RWPE2 (cell line): Measurements from ENCODE around the gene JPT1.

Experiments used
- ATAC-seq: fragments of 200-7000 bp; cut with Tn5 transposase; 3 replicates; pipeline ENCODE4 v1.9.1; 2021; ENCODE audit warnings: low read depth
- DNase-seq: peaks from one replicate; pipeline ENCODE4 v3.0.0-alpha.2; 2020; ENCODE audit warnings: low spot score
- H3K27ac ChIP-seq: fragments of 450-650 bp; 2 replicates; pipeline ENCODE4 v1.5.1; 2017; ENCODE audit warnings: mild to moderate bottlenecking; ENCODE audit not compliant: poor library complexity, severe bottlenecking
- H3K27me3 ChIP-seq: fragments of 250-450 bp; sonication (Bioruptor Pico); 2 replicates; pipeline ENCODE4 v1.5.1; 2021; ENCODE audit warnings: mild to moderate bottlenecking, moderate library complexity; ENCODE audit not compliant: insufficient read depth, poor library complexity, severe bottlenecking
- H3K36me3 ChIP-seq: fragments of 250-450 bp; sonication (Bioruptor Pico); 2 replicates; pipeline ENCODE4 v1.5.1; 2020; ENCODE audit warnings: low read depth, mild to moderate bottlenecking, moderate library complexity
- H3K4me1 ChIP-seq: fragments of 250-450 bp; sonication (Bioruptor Pico); 2 replicates; pipeline ENCODE4 v1.5.1; 2021; ENCODE audit warnings: mild to moderate bottlenecking, moderate library complexity; ENCODE audit not compliant: insufficient read depth, poor library complexity, severe bottlenecking
- H3K4me3 ChIP-seq: fragments of 250-450 bp; sonication (Bioruptor Pico); 2 replicates; pipeline ENCODE4 v1.5.1; 2021; ENCODE audit warnings: mild to moderate bottlenecking, moderate library complexity; ENCODE audit not compliant: severe bottlenecking
- H3K9me3 ChIP-seq: fragments of 250-450 bp; sonication (Bioruptor Pico); 2 replicates; pipeline ENCODE4 v1.5.1; 2021; ENCODE audit warnings: mild to moderate bottlenecking, moderate library complexity; ENCODE audit not compliant: severe bottlenecking
- TF ChIP-seq, protein P1 (sequence below): fragments of 450-650 bp; IDR thresholded peaks from one replicate; pipeline ENCODE4 v1.5.1; 2017; ENCODE audit warnings: mild to moderate bottlenecking, moderate library complexity; ENCODE audit not compliant: poor library complexity, severe bottlenecking

JPT1 gene

DNA sequence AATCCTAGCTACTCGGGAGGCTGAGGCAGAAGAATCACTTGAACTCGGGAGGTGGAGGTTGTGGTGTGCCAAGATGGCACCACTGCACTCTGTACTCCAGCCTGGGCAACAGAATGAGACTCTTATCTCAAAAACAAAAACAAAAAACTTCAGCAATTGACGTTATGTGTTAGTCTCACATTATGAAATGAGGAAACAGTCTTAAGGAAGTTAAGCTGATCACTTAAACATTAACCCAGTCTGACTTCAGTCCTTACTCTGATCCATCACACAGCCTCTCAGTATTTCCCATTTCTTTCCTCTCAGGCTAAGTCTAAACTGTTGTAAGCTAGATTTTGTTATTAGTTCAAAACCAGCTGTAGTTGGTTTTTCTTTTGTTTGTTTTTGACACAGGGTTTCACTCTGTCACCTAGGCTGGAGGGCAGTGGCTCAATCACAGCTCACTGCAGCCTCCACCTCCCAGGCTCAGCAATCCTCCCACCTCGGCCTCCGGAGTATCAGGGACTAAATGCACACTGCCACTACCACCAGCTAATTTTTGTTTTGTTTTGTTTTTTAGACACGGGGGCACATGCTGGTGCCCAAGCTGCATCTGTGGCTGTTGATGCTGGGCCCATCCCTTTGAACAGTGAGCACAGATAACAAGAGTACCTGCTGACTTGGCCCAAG, 6.3 kb downstream of the JPT1 start:
- H3K27ac ChIP-seq, result no peak overlapping the region
- no peak overlapping the region for H3K4me3 ChIP-seq
- H3K4me1 ChIP-seq, result peaks cover 14% of the 10 kb centered on the region
- ATAC-seq, result no peak
- DNase-seq, result peak; percentile 31
- H3K27me3 ChIP-seq, result no peaks in the 10 kb centered on the region
- H3K36me3 ChIP-seq, result peaks cover 85% of the 10 kb centered on the region
- no peaks in the 10 kb centered on the region for H3K9me3 ChIP-seq
- TF ChIP-seq, protein P1, sequence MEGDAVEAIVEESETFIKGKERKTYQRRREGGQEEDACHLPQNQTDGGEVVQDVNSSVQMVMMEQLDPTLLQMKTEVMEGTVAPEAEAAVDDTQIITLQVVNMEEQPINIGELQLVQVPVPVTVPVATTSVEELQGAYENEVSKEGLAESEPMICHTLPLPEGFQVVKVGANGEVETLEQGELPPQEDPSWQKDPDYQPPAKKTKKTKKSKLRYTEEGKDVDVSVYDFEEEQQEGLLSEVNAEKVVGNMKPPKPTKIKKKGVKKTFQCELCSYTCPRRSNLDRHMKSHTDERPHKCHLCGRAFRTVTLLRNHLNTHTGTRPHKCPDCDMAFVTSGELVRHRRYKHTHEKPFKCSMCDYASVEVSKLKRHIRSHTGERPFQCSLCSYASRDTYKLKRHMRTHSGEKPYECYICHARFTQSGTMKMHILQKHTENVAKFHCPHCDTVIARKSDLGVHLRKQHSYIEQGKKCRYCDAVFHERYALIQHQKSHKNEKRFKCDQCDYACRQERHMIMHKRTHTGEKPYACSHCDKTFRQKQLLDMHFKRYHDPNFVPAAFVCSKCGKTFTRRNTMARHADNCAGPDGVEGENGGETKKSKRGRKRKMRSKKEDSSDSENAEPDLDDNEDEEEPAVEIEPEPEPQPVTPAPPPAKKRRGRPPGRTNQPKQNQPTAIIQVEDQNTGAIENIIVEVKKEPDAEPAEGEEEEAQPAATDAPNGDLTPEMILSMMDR, result no peak

DNA sequence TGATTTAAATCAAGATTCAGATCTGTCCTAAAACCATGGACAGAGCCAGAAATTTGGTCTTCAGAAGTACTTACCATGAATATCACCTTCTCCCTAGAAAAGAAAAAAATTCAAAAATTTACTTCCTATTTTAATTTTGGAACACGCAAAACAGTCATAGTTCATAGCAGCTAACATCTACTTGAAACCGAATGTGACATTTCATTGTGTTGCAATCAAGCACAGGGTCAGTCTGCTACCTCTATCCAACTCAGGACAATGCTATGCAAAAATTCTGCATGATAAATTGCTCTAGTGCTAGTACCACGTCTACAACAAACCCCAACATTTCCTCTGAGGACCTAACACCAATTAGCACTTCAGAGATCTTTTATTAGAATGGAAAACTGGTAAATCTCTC, 7.7 kb downstream of the JPT1 start:
- H3K9me3 ChIP-seq, result no peaks in the 10 kb centered on the region
- peaks cover 4% of the 10 kb centered on the region for H3K4me1 ChIP-seq
- H3K27ac ChIP-seq, result no peak overlapping the region
- DNase-seq (no peak), ATAC-seq (no peak)
- no peaks in the 10 kb centered on the region for H3K27me3 ChIP-seq
- peaks cover 85% of the 10 kb centered on the region for H3K36me3 ChIP-seq
- TF ChIP-seq, protein P1, result no peak
- H3K4me3 ChIP-seq, result no peak overlapping the region

DNA sequence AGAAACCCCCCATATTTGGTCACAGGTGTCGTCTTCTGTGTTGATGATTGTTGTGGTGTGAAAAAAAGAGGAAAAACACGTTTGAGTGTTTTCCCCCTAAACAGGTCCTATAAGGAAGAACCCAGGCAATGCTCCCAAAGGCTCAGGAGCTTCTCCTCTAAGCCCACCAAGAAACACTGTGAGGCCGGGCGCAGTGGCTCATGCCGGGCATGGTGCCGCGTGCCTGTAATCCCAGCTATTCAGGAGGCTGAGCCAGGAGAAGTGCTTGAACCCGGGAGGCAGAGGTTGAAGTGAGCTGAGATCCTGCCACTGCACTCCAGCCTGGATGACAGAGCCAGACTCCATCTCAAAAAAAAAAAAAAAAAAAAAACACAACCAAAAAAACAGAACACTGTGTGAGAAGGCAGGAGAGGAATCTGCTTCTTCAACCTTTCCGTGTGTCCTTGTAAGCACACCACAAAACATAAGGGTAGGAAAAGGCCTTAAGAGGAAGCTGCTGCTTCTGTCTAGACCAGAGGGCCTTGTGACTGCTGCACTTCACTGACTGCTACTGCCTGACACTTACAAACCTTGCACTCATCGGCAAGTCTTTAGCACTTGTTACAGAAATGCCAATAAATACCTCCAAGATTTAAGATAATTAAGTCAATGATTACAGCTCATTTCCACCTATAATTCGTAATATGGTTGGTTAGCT, 9.3 kb downstream of the JPT1 start:
- Histone ChIP-seq H3K9me3 (no peaks in the 10 kb centered on the region), H3K4me1 (no peaks in the 10 kb centered on the region), H3K4me3 (no peak overlapping the region), H3K36me3 (peaks cover 94% of the 10 kb centered on the region), H3K27me3 (no peaks in the 10 kb centered on the region), H3K27ac (no peak overlapping the region)
- TF ChIP-seq, protein P1, result no peak
- DNase-seq (no peak), ATAC-seq (no peak)

DNA sequence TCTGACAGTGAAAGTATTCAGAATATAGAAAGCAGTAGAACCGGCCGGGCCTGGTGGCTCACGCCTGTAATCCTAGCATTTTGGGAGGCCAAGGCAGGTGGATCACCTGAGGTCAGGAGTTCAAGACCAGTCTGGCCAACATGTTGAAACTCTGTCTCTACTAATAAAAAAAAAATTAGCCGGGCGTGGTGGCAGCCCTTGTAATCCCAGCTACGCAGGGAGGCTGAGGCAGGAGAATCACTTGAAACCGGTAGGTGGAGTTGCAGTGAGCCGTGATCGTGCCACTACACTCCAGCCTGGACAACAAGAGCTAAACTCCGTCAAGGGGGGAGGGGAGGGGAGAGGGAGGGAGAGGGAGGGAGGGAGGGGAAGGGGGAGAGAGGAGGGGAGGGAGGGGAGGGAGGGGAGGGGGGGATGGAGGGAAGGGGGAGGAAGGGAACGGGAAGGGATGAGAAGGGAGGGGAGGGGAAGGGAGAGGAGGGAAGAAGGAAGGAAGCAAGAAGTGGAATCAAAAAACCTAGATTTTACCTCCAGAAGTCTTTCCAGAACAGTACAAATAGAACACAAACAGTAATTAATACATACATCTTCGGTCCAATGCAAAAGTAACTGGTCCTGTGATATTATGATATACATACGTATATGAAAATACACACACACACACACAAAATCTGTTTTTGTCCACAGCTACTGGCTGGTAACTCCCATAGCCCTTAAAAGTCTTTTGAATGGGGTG, 11.9 kb downstream of the JPT1 start:
- Histone ChIP-seq H3K36me3 (peaks cover 94% of the 10 kb centered on the region), H3K27me3 (no peaks in the 10 kb centered on the region), H3K4me3 (no peak overlapping the region), H3K4me1 (peaks cover 3% of the 10 kb centered on the region), H3K27ac (no peak overlapping the region), H3K9me3 (no peaks in the 10 kb centered on the region)
- no peak for ATAC-seq
- DNase-seq, result no peak
- TF ChIP-seq, protein P1, result no peak
